ENCODE measurements around the gene UTF1. TPM values are rescaled to one million over a fixed set of nuclear protein-coding genes. Genes with fewer than 3 reads are reported as not detected.

Gene UTF1
- total and polyA plus RNA-seq, 8 donors, result not detected

DNA sequence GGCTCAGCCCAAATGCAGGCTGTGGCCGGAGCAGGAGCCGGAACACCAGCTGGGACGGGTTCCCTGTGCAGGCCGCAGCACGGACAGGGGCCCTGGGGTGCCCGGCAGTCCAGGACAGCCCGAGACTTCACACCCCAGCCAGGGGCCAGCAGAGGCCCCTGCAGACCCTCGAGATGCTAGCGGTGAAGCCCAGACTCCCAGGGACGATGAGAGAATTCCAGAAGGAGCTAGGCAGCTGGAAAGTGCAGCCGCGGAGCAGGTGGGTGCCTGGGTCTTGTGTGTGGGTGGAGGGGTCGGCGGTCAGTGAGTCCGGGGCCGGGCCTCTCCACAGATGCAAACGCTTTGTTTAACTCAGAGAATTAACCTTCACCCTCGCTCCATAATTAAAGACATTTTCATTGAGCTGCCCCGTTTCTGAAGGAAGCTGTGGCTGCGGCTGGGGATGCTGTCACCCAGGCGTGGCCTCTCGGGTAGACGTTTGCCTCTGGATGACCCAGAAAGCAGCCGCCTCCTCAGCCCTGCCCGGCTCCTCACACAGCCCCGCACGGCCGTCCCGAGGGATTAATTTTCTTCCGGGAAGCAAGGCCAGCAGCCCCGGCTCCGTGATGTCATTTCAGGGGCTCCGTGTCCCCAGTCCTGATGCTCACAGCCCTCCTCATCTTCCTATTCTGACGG is 43.5 kb upstream of the UTF1 start:
- H3K36me3 ChIP-seq, result no peaks in the 10 kb centered on the region
- peaks cover 0 to 3% (median 0%) of the 10 kb centered on the region in 4 donors for H3K27me3 ChIP-seq
- TF ChIP-seq, protein P1, sequence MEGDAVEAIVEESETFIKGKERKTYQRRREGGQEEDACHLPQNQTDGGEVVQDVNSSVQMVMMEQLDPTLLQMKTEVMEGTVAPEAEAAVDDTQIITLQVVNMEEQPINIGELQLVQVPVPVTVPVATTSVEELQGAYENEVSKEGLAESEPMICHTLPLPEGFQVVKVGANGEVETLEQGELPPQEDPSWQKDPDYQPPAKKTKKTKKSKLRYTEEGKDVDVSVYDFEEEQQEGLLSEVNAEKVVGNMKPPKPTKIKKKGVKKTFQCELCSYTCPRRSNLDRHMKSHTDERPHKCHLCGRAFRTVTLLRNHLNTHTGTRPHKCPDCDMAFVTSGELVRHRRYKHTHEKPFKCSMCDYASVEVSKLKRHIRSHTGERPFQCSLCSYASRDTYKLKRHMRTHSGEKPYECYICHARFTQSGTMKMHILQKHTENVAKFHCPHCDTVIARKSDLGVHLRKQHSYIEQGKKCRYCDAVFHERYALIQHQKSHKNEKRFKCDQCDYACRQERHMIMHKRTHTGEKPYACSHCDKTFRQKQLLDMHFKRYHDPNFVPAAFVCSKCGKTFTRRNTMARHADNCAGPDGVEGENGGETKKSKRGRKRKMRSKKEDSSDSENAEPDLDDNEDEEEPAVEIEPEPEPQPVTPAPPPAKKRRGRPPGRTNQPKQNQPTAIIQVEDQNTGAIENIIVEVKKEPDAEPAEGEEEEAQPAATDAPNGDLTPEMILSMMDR (IDR thresholded peaks at IDR 0.05), result no peak
- H3K4me3 ChIP-seq, result no peak overlapping the region
- FAIRE-seq (no peak), DNase-seq (no peak), ATAC-seq (peak in 1 of 4 donors; percentile 12)
- H3K27ac ChIP-seq, result no peak overlapping the region
- no peaks in the 10 kb centered on the region for H3K9me3 ChIP-seq
- 44 to 48% methylated on average over 34 of the region's 34 CpGs for WGBS, 2 donors
- H3K4me1 ChIP-seq, result no peaks in the 10 kb centered on the region
- intact Hi-C loops (cut with DNase I), result no loop called here

DNA sequence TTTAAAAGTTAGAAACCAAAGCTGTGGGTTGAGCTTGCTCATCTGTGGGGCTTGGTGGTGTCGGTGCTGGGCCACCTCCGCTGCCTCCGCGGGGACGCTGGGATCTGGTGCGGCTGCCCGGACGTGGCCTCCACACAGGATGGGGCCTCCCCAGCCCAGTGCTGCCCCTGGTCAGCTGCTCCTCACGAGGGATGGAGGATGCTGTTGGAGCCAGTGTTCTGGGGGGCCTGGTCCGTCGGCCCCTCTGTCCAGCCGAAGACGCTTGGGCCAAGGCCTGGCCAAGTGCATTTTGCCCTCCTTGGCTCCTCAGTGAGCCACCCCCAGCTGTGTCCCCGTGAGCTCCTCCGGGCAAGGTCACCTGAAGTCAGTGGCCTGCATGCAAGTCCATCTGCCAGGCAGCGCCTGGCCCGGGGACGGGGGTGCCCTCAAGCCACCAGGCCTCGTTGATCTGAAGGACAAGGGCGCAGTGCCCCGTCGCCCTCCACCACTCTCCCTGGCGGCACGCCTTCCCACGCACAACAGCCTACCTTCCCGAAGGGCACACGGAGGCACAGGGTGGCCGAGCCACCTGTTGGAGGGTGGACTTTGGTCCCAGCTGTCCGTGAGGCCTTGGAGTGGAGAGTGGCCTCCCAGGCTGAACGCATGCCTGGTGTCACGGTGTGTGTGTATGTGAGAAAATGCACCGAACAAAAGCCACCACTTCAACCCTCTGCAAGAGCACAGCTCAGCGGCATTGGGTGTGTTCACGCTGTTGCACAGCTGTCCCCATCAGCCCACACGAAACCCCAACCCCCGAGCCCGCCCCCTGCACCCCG is 42.7 kb upstream of the UTF1 start:
- WGBS, 2 donors, result 49 to 57% methylated on average over 38 of the region's 38 CpGs
- Histone ChIP-seq H3K27ac (no peak overlapping the region), H3K4me3 (no peak overlapping the region), H3K9me3 (no peaks in the 10 kb centered on the region), H3K36me3 (no peaks in the 10 kb centered on the region), H3K27me3 (peaks cover 0 to 3% (median 0%) of the 10 kb centered on the region in 4 donors), H3K4me1 (no peaks in the 10 kb centered on the region)
- TF ChIP-seq, protein P1 (IDR thresholded peaks at IDR 0.05), result no peak
- intact Hi-C loops (cut with DNase I), result no loop called here
- peak in 1 of 4 donors; percentile 63 for ATAC-seq
- DNase-seq, result peak in 1 of 6 donors; percentile 60
- FAIRE-seq, result no peak

DNA sequence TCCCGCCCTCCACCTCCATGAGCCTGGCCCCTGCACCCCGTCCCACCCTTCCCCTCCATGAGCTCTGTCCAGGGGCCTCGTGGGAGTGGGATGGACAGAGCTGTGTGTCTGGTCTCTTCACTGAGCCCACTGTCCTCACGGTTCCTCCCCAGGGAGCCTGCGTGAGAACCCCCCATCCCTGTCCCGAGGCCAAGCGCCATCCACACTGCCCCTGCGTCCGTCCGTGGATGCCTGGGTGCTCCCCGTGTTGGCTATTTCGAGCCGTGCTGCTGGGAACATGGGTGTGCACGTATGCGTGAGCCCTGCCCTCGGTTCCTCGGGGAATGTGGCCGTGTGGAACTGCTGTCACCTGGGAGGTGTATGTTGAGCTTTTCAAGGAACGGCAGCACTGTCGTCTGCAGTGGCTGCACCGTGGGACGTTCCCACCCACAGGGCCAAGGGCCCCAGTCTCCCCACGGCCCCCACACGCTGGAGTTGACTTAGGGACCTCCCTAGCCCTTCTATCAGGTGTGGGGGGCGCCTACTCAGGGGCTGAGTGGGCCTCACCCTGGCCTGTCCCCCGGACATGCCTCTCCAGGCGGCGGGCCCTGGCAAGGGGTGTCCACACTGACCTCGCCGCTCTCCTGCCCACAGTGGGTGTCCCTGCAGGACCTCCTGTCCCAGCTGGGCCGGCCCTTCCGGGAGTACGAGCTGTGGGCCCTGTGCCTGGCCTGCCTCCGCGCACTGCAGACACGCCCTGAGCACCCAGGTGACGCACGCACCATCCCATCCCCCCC is 41.9 kb upstream of the UTF1 start:
- Histone ChIP-seq H3K27ac (no peak overlapping the region), H3K4me1 (no peaks in the 10 kb centered on the region), H3K4me3 (no peak overlapping the region), H3K27me3 (peaks cover 0 to 3% (median 0%) of the 10 kb centered on the region in 4 donors), H3K9me3 (no peaks in the 10 kb centered on the region), H3K36me3 (no peaks in the 10 kb centered on the region)
- 70 to 78% methylated on average over 38 of the region's 38 CpGs for WGBS, 2 donors
- intact Hi-C loops (cut with DNase I), result no loop called here
- FAIRE-seq (no peak), ATAC-seq (no peak), DNase-seq (peak in 1 of 6 donors; percentile 65)
- TF ChIP-seq, protein P1 (IDR thresholded peaks at IDR 0.05), result no peak

DNA sequence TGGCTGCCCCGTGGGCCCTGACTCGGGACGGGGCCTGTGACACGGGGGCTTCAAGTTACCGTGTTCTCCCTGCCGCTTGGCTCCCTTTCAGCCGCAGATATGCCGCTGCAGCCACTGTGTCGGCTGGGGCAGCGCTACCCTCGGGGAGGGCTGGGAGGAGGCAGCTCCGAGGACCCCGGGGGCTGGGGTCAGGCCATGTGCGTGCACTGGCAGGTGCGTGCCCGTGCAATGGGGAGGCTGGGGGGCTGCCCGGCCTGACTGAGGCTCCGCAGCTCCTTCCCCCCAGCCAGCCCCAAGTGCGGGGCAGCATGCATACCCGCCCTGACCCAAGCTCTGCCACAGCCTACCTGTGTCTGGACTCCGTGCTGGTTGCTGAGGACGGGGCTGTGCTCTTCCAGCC is 40.8 kb upstream of the UTF1 start:
- TF ChIP-seq, protein P1 (IDR thresholded peaks at IDR 0.05), result no peak
- no peaks in the 10 kb centered on the region for H3K4me1 ChIP-seq
- no peak overlapping the region for H3K4me3 ChIP-seq
- intact Hi-C loops (cut with DNase I), result no loop called here
- DNase-seq, result peak in 1 of 6 donors; percentile 69
- H3K27ac ChIP-seq, result no peak overlapping the region
- peaks cover 0 to 3% (median 0%) of the 10 kb centered on the region in 4 donors for H3K27me3 ChIP-seq
- H3K9me3 ChIP-seq, result no peaks in the 10 kb centered on the region
- no peak for FAIRE-seq
- no peaks in the 10 kb centered on the region for H3K36me3 ChIP-seq
- no peak for ATAC-seq
- 74 to 79% methylated on average over 22 of the region's 22 CpGs for WGBS, 2 donors
